Measurements from ENCODE around the gene TMEM106A.
"Not testable (repeated sequence)": the region's sequence is repeated elsewhere in the genome, so short reads cannot be mapped to it uniquely, and the experiment has no call there.

The TMEM106A gene

DNA sequence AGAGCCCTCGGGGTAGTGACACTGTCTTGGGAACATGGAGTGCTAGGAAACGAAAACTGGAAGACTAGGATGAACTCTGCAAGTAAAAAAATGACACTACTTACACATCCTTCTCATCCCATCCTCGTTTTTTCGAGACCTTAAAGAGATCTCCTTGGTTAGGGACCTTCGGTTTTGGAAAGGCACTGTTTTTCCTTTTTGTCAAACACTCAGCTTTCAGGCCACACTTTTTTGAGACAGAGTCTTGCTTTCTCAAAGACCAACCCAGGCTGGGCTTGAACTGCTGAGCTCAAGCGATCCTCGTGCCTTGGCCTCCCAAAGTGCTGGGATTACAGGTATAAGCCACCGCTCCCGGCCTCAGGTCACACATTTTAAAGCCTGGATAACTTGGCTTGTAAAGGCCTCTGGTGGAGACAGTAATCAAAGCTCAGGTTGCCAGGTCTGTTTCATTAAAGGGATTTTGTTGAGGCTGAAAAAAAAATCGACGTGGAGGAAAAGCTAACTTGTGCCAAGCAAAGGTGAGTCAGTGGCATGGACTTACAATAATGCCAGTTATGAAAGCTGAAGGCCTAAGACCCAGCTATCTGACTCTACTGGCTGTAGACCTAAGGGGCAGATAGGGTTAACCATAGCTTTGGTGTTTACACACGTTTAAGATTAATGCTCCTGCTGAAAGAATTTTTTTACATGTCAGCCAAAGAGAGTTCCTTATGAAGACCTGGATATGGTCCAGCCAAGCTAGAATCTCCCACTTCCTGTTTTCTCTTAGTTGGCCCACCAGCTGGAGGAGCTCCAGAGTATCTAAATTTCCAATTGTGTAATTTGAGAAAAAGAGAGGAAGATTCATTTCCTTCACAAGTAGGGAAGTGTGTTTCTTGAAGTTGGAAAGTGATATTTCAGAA lies 39.8 kb upstream of the TMEM106A start:
- DNase-seq (ENCODE audit: extremely low spot score): no peak
- CTCF ChIA-PET: interaction anchor here (0.7 to 1.7 kb wide), 6 partner anchors 19 to 346 kb away, joined by 3 to 5 read pairs (median 3); no protein-coding TSS in a partner anchor
- POLR2A ChIA-PET: interaction anchor here (0.6 to 1.9 kb wide), 4 partner anchors 40 to 174 kb away, joined by 3 to 7 read pairs (median 6); partner anchors contain the start of genes RPL27 and TMEM106A
- TF ChIP-seq, protein P1, sequence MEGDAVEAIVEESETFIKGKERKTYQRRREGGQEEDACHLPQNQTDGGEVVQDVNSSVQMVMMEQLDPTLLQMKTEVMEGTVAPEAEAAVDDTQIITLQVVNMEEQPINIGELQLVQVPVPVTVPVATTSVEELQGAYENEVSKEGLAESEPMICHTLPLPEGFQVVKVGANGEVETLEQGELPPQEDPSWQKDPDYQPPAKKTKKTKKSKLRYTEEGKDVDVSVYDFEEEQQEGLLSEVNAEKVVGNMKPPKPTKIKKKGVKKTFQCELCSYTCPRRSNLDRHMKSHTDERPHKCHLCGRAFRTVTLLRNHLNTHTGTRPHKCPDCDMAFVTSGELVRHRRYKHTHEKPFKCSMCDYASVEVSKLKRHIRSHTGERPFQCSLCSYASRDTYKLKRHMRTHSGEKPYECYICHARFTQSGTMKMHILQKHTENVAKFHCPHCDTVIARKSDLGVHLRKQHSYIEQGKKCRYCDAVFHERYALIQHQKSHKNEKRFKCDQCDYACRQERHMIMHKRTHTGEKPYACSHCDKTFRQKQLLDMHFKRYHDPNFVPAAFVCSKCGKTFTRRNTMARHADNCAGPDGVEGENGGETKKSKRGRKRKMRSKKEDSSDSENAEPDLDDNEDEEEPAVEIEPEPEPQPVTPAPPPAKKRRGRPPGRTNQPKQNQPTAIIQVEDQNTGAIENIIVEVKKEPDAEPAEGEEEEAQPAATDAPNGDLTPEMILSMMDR (IDR thresholded peaks at IDR 0.05; ENCODE audit: control extremely low read depth, extremely low read depth, low read depth, missing control alignments): peak; percentile 22

DNA sequence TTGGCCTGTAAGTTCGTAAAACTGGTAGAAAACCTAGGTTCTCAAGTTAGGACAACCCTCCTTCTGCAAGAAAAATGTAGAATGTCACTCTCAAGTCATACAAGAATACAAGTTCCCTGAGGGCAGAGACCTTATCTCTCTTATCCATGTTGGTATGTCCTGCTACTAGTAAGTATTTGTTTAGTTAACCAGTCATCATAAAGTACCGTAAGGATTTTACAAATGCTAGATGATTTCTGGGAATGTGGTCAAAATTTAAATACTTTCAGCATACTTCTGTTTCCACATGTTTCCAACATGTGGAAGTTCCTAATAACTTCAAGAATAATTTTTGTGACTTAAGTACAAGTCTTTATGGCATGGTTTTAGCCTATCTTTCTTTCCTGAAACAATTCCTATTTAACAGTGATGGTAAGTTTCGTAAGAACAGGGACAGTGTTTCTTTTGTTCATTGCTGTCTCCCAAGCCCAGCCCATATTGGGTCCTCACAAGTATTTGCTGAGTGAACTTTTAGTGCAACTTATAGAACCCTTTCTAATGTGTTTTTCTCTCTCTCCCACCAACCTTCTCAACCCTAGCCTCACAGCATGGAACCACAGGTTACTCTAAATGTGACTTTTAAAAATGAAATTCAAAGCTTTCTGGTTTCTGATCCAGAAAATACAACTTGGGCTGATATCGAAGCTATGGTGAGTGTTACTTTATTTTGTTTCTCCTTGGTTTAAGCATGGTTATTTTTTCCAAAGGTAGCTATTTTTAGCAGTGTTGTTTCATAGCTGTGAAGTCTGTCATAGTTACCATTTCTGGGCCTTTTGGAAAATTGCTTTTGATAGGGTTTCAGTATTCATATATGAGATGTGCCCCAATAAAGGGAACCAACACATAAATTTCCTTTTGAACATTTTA lies 36.2 kb upstream of the TMEM106A start:
- TF ChIP-seq, protein P1 (IDR thresholded peaks at IDR 0.05; ENCODE audit: control extremely low read depth, extremely low read depth, low read depth, missing control alignments): no peak
- CTCF ChIA-PET: no interaction called here
- no peak for DNase-seq (ENCODE audit: extremely low spot score)
- POLR2A ChIA-PET: no interaction called here

- DNase-seq (ENCODE audit: extremely low spot score): no peak
- ChIA-PET CTCF (no interaction called here), POLR2A (no interaction called here)
- TF ChIP-seq, protein P1 (IDR thresholded peaks at IDR 0.05; ENCODE audit: control extremely low read depth, extremely low read depth, low read depth, missing control alignments): no peak
Measured at GRCh38 chr17:43176119-43176570, 35.5 kb upstream of the TMEM106A start.

DNA sequence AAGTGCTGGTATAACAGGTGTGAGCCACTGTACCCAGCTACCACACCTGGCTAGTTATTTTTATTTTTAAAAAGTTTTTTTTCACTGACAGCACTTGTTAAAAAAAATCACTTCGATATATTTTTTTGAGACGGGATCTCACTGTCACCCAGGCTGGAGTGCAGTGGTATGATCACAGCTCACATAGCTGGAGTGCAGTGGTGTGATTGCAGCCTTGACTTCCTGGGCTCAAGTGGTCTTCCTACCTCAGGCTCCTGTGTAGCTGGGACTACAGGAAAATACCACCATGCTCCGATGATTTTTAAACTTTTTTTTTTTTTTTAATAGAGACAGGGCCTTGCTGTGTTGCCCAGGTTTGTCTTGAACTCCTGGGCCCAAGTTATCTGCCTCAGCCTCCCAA lies 27.8 kb upstream of the TMEM106A start:
- POLR2A ChIA-PET: interaction anchor here (1.2 kb wide), 1 partner anchor 131 kb away, joined by 3 read pairs; no protein-coding TSS in a partner anchor
- CTCF ChIA-PET: no interaction called here
- TF ChIP-seq, protein P1 (IDR thresholded peaks at IDR 0.05; ENCODE audit: control extremely low read depth, extremely low read depth, low read depth, missing control alignments): no peak
- no peak for DNase-seq (ENCODE audit: extremely low spot score)

DNA sequence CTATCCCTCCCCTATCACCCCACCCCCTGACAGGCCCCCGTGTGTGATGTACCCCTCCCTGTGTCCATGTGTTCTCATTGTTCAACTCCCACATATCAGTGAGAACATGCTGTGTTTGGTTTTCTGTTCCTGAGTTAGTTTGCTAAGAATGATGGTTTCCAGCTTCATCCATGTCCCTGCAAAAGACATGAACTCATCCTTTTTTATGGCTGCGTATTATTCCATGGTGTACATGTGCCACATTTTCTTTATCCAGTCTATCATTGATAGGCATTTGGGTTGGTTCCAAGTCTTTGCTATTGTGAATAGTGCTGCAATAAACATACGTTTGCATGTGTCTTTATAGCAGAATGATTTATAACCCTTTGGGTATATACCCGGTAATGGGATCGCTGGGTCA lies 25.0 kb upstream of the TMEM106A start:
- DNase-seq (ENCODE audit: extremely low spot score); POLR2A ChIA-PET; CTCF ChIA-PET: not testable (repeated sequence)

DNA sequence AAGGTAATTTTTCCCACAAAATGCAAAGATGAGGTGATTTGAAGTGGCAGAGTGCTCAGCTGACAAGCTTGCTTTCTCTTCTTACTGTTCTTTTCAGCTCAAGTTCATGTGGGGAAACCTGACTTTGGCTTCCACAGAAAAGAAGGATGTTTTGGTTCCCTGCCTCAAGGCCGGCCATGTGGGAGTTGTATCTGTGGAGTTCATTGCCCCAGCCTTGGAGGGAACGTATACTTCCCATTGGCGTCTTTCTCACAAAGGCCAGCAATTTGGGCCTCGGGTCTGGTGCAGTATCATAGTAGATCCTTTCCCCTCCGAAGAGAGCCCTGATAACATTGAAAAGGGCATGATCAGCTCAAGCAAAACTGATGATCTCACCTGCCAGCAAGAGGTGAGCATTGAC lies 18.4 kb upstream of the TMEM106A start:
- ChIA-PET POLR2A (interaction anchor here (0.6 kb wide), 1 partner anchor 29 kb away, joined by 3 read pairs; no protein-coding TSS in a partner anchor), CTCF (interaction anchor here (1.0 to 1.4 kb wide), 2 partner anchors 22 to 168 kb away, joined by 3 to 5 read pairs; partner anchors contain the start of gene NBR1)
- no peak for DNase-seq (ENCODE audit: extremely low spot score)
- TF ChIP-seq, protein P1 (IDR thresholded peaks at IDR 0.05; ENCODE audit: control extremely low read depth, extremely low read depth, low read depth, missing control alignments): no peak

Data from GM10248 (cell line).